Frontal cortex (tissue), 4 donors: ENCODE results near the gene PKNOX2. TPM values are rescaled to one million over a fixed set of nuclear protein-coding genes. Genes with fewer than 3 reads are reported as not detected.

Experiments used
- DNase-seq, 2 donors: peaks; one replicate each; pipeline ENCODE4 v3.0.0; 2012; ENCODE audit warnings: low spot score in 2 of 2
- FAIRE-seq: peaks from 2 replicates; lab custom pipeline; 2012; peaks lifted over from hg19 to GRCh38; lab: Jason Lieb, UNC
- total RNA-seq: library from RNA; depleted of rRNA; stranded (reverse); fragments of >200 nt; gene quantifications from one replicate; pipeline ENCODE4 v1.2.3, GENCODE V29; 2014
- donor health status: control.
- donor health status: control.
- donor health status: control.

The PKNOX2 gene
- total RNA-seq, 1 donor from 2014 or later: 4.9 TPM

GRCh38 chr11:125443767-125444311 lies 279.3 kb downstream of the PKNOX2 start:
- FAIRE-seq (no peak), DNase-seq (no peak)

DNA sequence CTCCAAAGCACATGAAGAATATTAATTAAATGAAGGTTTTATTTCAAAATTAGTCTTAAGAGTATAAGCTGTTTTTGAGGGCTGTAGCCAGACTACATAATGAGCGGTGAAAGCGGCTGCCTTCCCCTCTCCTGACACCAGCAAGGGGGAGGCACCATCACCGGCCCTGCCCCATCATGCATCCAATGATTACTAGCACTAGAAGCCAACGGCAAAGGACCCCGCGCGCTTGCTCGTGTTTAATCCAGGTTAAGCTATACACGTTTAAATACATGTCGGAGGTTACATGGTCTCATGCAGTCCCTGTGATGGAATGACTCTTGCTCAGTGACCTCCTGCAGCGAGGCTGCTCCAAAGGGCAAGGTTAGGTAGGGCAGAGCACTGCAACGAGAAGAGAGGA lies 281.2 kb downstream of the PKNOX2 start:
- DNase-seq: no peak
- FAIRE-seq: no peak

DNA sequence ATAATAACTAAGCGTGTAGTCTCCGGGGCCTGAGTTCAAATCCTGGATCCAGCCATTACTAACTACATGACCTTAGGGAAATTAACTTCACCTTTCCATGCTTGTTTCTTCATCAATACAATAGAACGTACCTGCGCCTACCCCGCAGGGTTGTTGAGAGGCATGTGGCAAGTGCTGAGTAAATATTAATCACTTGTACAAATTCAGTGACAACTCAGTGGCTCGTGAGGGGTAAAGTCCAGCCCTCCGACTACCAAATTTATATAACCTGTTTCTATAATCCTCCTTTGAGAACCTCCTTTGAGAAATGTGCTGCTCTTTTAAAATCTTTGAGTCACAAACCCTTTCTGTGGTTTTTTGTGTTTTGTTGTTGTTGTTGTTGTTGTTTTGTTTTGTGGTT lies 281.7 kb downstream of the PKNOX2 start:
- DNase-seq (no peak), FAIRE-seq (no peak)

DNA sequence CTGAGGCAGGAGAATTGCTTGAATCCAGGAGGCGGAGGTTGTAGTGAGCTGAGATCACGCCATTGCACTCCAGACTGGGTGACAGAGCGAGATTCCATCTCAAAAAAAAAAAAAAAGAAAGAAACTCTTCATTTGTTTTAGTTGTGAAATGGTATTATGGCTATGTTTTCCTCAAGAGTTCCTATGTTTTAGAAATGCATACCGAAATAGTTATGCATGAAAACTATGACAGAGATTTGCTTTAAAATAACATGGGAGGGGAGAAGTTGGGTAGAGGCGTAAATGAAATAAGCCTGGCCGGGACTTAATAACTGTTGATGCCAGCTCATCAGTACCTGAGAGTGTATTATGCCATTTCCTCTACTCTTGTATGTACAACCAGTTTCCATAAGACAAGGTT lies 283.2 kb downstream of the PKNOX2 start:
- DNase-seq: no peak
- FAIRE-seq: no peak

- DNase-seq (no peak), FAIRE-seq (no peak)
Observed at GRCh38 chr11:125448136-125448535, 283.6 kb downstream of the PKNOX2 start.

GRCh38 chr11:125449565-125449964 lies 285.0 kb downstream of the PKNOX2 start:
- DNase-seq (no peak), FAIRE-seq (no peak)

DNA sequence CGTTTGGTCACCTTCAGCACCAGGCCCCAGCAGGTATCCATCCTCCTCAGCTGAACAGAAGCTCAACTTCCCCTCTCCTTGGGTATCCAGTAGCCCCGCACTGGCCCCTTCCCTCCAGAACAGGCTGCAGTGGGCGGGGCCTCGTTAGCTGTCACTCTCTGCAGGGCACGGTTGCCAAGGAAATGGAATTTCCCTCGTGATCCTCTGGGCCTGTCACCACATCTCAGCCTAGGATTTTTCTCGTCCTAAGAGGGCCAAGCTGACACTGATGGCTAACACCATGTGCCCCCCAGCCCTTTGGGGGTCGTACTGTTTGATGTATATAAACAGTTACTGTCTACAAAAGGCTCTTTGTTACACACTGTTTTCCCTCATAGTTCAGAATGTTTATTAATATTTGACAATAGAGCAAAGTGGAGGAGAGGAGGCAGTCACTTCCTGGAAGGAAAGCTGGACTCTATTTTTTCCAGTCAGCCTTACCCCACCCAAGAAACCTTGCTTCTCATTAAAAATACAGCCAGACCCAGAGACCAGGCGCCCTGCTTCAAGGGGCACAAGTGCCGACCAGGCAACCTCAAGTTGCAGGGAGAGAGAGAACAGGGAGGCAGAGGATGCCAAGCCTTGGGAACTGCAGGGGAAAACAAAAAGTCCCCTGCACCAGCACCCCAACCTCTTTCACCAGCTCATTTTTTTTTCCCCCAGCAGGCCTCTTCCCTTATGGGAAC lies 287.0 kb downstream of the PKNOX2 start:
- DNase-seq (peak; percentile 51 to 70), FAIRE-seq (no peak)

- FAIRE-seq: no peak
- no peak for DNase-seq
Observed at GRCh38 chr11:125452125-125452470, 287.5 kb downstream of the PKNOX2 start.

- no peak for DNase-seq
- FAIRE-seq: no peak
Observed at GRCh38 chr11:125454047-125454446, 289.5 kb downstream of the PKNOX2 start.

DNA sequence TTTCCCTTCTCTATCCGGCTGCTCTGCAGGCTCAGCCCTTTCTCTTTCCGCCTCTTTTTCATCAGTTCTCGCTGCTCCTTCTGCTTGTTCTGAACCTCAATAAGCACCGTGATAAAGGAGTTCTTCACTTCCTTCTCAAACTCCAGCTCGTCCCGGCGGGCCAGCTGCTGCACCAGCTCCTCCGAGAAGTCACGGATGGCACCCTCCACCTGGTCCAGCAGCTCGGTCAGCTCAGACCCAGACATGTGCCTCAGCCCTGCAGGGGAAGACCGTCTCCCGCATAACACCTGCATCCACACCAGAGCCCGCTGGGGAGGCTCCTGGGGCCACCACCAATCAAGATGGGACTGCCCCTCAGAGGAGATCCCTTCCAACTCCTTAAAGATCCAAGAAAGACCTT lies 291.3 kb downstream of the PKNOX2 start:
- FAIRE-seq (no peak), DNase-seq (no peak)

- FAIRE-seq (no peak), DNase-seq (peak in 1 of 2 donors; percentile 19)
Observed at GRCh38 chr11:125457814-125458343, 293.3 kb downstream of the PKNOX2 start.

DNA sequence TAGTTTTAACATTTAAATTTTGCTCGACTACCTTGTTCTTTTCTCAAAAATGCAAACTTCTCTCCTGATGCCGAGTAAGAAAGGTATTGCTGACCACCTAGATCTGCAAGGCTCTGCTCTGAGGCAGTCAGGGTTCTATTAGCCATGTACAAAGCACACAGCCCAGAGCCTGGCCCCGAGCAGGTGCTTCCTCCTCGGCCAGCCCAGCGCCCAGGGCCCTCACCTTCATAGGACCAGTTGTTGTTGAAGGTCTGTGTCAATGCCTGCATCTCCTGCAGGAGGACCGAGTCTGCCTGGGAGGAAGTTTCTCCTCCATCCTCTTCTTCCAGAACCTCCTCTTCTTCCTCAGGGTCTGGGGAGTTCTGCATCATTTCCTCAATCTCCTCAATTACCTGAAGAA lies 295.7 kb downstream of the PKNOX2 start:
- no peak for FAIRE-seq

GRCh38 chr11:125463590-125464269 lies 299.2 kb downstream of the PKNOX2 start:
- no peak for DNase-seq
- no peak for FAIRE-seq

More for the DNA sequence above, 295.7 kb downstream of the PKNOX2 start:
- no peak for DNase-seq

GRCh38 chr11:125464270-125464662 lies 299.7 kb downstream of the PKNOX2 start:
- DNase-seq (no peak), FAIRE-seq (no peak)

- DNase-seq (no peak), FAIRE-seq (no peak)
Observed at GRCh38 chr11:125464666-125465065, 300.1 kb downstream of the PKNOX2 start.

GRCh38 chr11:125465255-125465654 lies 300.7 kb downstream of the PKNOX2 start:
- DNase-seq (no peak), FAIRE-seq (no peak)

GRCh38 chr11:125465701-125466100 lies 301.1 kb downstream of the PKNOX2 start:
- DNase-seq (no peak), FAIRE-seq (no peak)

DNA sequence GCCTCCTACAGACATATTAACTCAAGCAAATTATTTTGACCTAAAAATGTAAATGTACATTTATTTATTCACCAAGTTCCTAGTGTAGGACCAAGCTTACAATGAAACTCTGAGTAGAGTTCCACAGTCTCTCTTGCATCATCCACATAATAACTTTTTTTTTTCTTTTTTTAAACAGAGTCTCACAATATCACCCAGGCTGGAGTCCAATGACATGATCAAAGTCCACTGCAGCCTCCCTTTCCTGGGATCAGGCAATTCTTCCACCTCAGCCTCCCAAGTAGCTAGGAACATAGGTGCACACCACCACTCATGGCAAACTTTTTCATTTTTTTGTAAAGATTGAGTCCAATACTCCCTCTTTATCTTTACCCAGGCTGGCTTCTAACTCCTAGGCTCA lies 303.5 kb downstream of the PKNOX2 start:
- DNase-seq: no peak
- no peak for FAIRE-seq

DNA sequence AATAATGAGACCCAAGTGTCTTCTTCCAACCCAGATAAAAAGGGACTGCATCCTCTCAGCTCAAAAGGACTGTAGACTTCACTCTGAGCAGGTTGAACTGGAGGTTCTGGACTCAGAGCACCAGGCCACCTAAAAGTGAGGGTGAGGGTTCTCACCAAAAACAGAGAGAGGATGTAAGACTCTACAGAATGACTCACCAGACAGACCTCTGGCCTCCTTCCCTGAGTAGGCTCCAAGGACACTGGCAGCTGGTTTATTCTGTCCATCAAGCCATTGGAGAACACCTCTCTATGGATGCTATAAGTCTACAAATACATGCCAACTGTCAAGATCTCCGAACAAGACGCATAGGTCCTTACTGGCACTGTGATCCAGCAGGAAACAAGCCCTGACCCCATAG lies 304.3 kb downstream of the PKNOX2 start:
- FAIRE-seq (no peak), DNase-seq (no peak)

- no peak for DNase-seq
- FAIRE-seq: no peak
Observed at GRCh38 chr11:125470355-125470754, 305.8 kb downstream of the PKNOX2 start.

DNA sequence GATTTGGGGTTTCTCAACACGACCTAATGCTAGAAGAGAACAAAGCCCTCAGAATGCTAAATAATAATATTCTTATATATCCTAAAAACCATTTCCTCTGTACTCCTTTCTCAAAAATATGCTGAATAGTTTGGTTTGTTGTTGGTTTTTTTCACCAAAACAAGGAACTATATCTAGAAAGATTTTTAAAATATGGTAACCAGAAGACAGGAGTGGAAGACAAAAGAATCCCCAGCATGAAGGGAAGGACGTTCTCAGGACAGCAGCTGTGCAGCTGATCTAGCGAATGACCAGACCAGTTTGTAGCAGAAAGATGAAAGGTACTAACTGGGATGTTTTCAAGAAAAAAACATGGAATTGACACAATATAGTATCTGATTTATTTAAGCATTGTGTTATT lies 312.2 kb downstream of the PKNOX2 start:
- FAIRE-seq (no peak), DNase-seq (no peak)
